Measurements from ENCODE around the gene GHR. TPM values are rescaled to one million over a fixed set of nuclear protein-coding genes. Genes with fewer than 3 reads are reported as not detected.
"Not testable (repeated sequence)": the region's sequence is repeated elsewhere in the genome, so short reads cannot be mapped to it uniquely, and the experiment has no call there.

The GHR gene
- total RNA-seq, 1 donor from 2014 or later, result 6.6 TPM

DNA sequence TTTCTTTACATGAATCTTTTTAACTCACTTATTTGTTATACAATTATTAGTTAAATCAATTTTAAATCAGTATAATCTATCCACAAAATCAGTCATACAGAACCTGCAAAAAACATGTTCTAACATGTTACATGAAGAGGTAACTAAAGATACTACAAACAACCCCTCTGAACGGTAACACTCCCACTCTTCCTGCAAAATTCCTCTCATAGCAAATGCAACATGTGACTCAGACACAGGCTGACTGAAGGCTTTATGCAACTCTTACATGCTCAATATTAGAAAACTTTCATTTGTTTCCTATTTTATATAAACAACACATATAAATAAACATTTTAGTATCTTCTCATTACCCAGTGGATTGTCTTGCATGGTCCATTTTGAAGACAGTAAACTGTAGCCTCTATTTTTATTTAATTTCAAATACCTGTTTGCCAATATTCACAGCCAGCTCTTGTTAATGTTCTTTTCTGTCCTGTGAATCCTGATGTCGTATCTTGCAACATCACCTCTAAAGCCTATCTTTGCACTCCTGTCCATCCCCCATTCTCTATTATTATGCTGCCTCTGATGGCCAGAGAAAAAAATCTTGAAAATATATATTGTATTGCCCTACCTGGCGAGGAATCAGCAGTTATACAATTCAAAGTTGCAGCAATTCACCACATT lies 232.9 kb downstream of the GHR start:
- Mint-ChIP-seq H3K27ac (no peak overlapping the region), H3K9me3 (ENCODE audit: low read depth) (peaks cover 11% of the 10 kb centered on the region), H3K4me3 (ENCODE audit: low read depth) (no peak overlapping the region), H3K36me3 (ENCODE audit: insufficient read depth) (peaks cover 8% of the 10 kb centered on the region), H3K4me1 (ENCODE audit: low read depth) (no peaks in the 10 kb centered on the region), H3K27me3 (no peaks in the 10 kb centered on the region)
- DNase-seq (ENCODE audit: low spot score, unreplicated experiment), result no peak
- TF ChIP-seq, protein P1, sequence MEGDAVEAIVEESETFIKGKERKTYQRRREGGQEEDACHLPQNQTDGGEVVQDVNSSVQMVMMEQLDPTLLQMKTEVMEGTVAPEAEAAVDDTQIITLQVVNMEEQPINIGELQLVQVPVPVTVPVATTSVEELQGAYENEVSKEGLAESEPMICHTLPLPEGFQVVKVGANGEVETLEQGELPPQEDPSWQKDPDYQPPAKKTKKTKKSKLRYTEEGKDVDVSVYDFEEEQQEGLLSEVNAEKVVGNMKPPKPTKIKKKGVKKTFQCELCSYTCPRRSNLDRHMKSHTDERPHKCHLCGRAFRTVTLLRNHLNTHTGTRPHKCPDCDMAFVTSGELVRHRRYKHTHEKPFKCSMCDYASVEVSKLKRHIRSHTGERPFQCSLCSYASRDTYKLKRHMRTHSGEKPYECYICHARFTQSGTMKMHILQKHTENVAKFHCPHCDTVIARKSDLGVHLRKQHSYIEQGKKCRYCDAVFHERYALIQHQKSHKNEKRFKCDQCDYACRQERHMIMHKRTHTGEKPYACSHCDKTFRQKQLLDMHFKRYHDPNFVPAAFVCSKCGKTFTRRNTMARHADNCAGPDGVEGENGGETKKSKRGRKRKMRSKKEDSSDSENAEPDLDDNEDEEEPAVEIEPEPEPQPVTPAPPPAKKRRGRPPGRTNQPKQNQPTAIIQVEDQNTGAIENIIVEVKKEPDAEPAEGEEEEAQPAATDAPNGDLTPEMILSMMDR (IDR thresholded peaks at IDR 0.05; ENCODE audit: unreplicated experiment), result no peak

DNA sequence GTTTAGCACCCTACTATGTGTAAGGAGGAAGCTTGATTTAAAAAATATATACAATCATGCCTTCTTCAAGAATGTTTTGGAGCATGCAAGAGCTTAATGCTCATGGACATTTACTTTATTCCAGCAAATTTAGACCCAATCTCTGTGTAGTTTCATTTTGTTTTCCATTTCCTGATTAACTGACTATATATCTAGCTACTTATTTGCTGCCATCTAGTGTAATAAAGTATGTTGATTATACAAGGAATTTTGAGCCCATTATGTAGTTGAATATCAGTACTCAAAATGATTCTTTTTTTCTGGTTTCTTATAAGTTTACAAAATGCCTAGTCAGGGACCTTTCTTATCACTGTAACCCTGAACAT lies 233.4 kb downstream of the GHR start:
- no peak overlapping the region for H3K27ac Mint-ChIP-seq
- TF ChIP-seq, protein P1 (IDR thresholded peaks at IDR 0.05; ENCODE audit: unreplicated experiment), result peak; percentile 14
- H3K4me3 Mint-ChIP-seq (ENCODE audit: low read depth), result no peak overlapping the region
- no peaks in the 10 kb centered on the region for H3K4me1 Mint-ChIP-seq (ENCODE audit: low read depth)
- peaks cover 12% of the 10 kb centered on the region for H3K9me3 Mint-ChIP-seq (ENCODE audit: low read depth)
- no peak for DNase-seq (ENCODE audit: low spot score, unreplicated experiment)
- peaks cover 8% of the 10 kb centered on the region for H3K36me3 Mint-ChIP-seq (ENCODE audit: insufficient read depth)
- H3K27me3 Mint-ChIP-seq, result no peaks in the 10 kb centered on the region

DNA sequence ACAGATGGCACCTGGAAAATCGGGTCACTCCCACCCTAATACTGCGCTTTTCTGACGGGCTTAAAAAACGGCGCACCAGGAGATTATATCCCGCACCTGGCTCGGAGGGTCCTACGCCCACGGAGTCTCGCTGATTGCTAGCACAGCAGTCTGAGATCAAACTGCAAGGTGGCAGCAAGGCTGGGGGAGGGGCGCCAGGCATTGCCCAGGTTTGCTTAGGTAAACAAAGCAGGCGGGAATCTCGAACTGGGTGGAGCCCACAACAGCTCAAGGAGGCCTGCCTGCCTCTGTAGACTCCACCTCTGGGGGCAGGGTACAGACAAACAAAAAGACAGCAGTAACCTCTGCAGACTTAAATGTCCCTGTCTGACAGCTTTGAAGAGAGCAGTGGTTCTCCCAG lies 236.6 kb downstream of the GHR start:
- not testable (repeated sequence) for H3K4me1 Mint-ChIP-seq (ENCODE audit: low read depth); H3K36me3 Mint-ChIP-seq (ENCODE audit: insufficient read depth); H3K27me3 Mint-ChIP-seq; H3K27ac Mint-ChIP-seq; DNase-seq (ENCODE audit: low spot score, unreplicated experiment); H3K4me3 Mint-ChIP-seq (ENCODE audit: low read depth)
- peaks cover 18% of the 10 kb centered on the region for H3K9me3 Mint-ChIP-seq (ENCODE audit: low read depth)

DNA sequence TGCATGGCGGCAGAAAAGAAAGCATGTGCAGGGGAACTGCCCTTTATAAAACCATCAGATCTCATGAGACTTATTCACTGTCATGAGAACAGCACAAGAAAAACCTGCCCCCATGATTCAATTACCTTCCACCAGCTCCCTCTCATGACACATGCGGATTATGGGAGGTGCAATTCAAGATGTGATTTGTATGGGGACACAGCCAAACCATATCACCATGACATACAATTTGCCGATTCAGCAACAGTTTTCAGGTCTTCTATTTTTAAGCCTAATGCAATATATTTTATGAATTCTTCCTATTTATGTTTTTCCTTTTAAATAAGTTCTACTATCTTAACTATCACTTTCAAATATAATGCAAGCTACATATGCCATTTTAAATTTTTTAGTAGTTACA lies 242.6 kb downstream of the GHR start:
- Mint-ChIP-seq H3K27me3 (no peaks in the 10 kb centered on the region), H3K27ac (no peak overlapping the region)

DNA sequence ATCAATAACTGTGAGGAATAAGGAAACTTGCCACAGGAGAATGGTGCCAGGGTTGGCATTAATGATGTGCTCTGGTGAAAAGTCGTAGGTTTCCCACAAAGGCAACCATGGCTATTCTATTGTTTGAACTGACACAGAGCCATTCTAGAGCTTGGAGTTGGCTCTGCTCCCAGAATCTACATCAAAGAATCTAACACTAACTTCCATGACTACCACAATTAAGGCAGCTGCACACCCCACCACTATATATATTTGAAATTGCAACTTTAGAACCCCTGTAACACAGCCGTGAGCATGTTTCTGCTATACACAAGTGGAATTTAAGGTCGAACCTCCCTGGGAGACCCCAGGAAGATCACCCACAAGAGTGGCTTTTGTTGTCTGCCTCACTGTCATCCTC lies 243.6 kb downstream of the GHR start:
- Mint-ChIP-seq H3K27me3 (no peaks in the 10 kb centered on the region), H3K9me3 (ENCODE audit: low read depth) (peaks cover 16% of the 10 kb centered on the region), H3K27ac (no peak overlapping the region), H3K36me3 (ENCODE audit: insufficient read depth) (peaks cover 6% of the 10 kb centered on the region), H3K4me1 (ENCODE audit: low read depth) (no peaks in the 10 kb centered on the region), H3K4me3 (ENCODE audit: low read depth) (no peak overlapping the region)
- no peak for DNase-seq (ENCODE audit: low spot score, unreplicated experiment)
- TF ChIP-seq, protein P1 (IDR thresholded peaks at IDR 0.05; ENCODE audit: unreplicated experiment), result no peak

More for the DNA sequence above, 242.6 kb downstream of the GHR start:
- DNase-seq (ENCODE audit: low spot score, unreplicated experiment), result no peak
- TF ChIP-seq, protein P1 (IDR thresholded peaks at IDR 0.05; ENCODE audit: unreplicated experiment), result no peak
- H3K4me1 Mint-ChIP-seq (ENCODE audit: low read depth), result no peaks in the 10 kb centered on the region
- H3K4me3 Mint-ChIP-seq (ENCODE audit: low read depth), result no peak overlapping the region
- peaks cover 4% of the 10 kb centered on the region for H3K36me3 Mint-ChIP-seq (ENCODE audit: insufficient read depth)
- H3K9me3 Mint-ChIP-seq (ENCODE audit: low read depth), result peaks cover 18% of the 10 kb centered on the region

DNA sequence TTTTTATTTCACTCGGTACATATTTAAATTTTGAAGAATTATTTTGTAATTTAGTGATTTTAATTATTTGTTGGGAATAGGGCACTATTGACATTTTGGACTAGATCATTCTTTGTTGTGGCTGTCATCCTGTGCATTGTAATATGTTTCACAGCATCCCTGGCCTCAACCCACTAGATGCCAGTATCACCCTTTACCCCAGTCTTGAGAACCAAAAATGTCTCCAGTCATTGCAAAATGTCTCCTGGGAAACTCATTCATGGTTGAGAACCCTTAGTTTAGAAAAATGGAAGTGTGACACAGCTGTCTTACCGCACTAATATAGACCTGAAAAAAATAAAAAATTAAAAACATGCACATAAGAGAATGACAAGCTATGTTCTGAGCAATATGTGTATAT lies 245.0 kb downstream of the GHR start:
- Mint-ChIP-seq H3K4me3 (ENCODE audit: low read depth) (no peak overlapping the region), H3K9me3 (ENCODE audit: low read depth) (peaks cover 22% of the 10 kb centered on the region)
- TF ChIP-seq, protein P1 (IDR thresholded peaks at IDR 0.05; ENCODE audit: unreplicated experiment), result no peak

More for the DNA sequence above, 245.0 kb downstream of the GHR start:
- no peak for DNase-seq (ENCODE audit: low spot score, unreplicated experiment)
- no peak overlapping the region for H3K27ac Mint-ChIP-seq
- peaks cover 4% of the 10 kb centered on the region for H3K36me3 Mint-ChIP-seq (ENCODE audit: insufficient read depth)
- H3K27me3 Mint-ChIP-seq, result no peaks in the 10 kb centered on the region
- no peaks in the 10 kb centered on the region for H3K4me1 Mint-ChIP-seq (ENCODE audit: low read depth)
